ENCODE measurements around the gene C1orf56.

- TF ChIP-seq CTCF (IDR thresholded peaks at IDR 0.05): no peak
- no peak for TF ChIP-seq POLR2A (IDR thresholded peaks at IDR 0.05)
These were observed 21.5 kb downstream of the C1orf56 start for GRCh38 chr1:151069103-151069486.
